Islet precursor cell (in vitro differentiated cells): ENCODE results near the gene ERCC5.

Experiments
- DNase-seq: peaks from one replicate; pipeline ENCODE4 v3.0.0-alpha.2; 2018

Gene ERCC5

GRCh38 chr13:102845630-102846260 lies at the start of gene ERCC5:
ERCC5 (plus strand) TSS chr13:102846032; CDS start chr13:102846267, 235 bp downstream.
- peak; percentile 95 for DNase-seq

- DNase-seq = peak; percentile 98
Observed at GRCh38 chr13:102798581-102799425, 47.0 kb upstream of the ERCC5 start, which contains the start of the genes BIVM and POGLUT2. BIVM (plus strand) TSS chr13:102799119; CDS start chr13:102807268, 8,149 bp downstream. POGLUT2 (minus strand) TSS chr13:102798976; CDS start chr13:102798670, 306 bp downstream.

- DNase-seq = peak; percentile 64
Observed at GRCh38 chr13:102799426-102800144, 46.2 kb upstream of the ERCC5 start.

- DNase-seq = peak; percentile 89
Observed at GRCh38 chr13:102800145-102801041, 45.4 kb upstream of the ERCC5 start.

- DNase-seq = no peak
Observed at GRCh38 chr13:102805680-102806079, 40.2 kb upstream of the ERCC5 start.

GRCh38 chr13:102807699-102808098 lies 38.1 kb upstream of the ERCC5 start:
- DNase-seq = no peak

- DNase-seq = no peak
Observed at GRCh38 chr13:102812611-102813287, 33.1 kb upstream of the ERCC5 start.

- no peak for DNase-seq
Observed at GRCh38 chr13:102814025-102814607, 31.7 kb upstream of the ERCC5 start.

- DNase-seq = no peak
Observed at GRCh38 chr13:102814793-102815192, 31.0 kb upstream of the ERCC5 start.

- DNase-seq = no peak
Observed at GRCh38 chr13:102815788-102816187, 30.0 kb upstream of the ERCC5 start.

GRCh38 chr13:102816708-102817107 lies 29.1 kb upstream of the ERCC5 start:
- DNase-seq = no peak

- DNase-seq = no peak
Observed at GRCh38 chr13:102817241-102817640, 28.6 kb upstream of the ERCC5 start.

GRCh38 chr13:102817907-102818306 lies 27.9 kb upstream of the ERCC5 start:
- peak; percentile 63 for DNase-seq

- no peak for DNase-seq
Observed at GRCh38 chr13:102825400-102825799, 20.4 kb upstream of the ERCC5 start.

- no peak for DNase-seq
Observed at GRCh38 chr13:102825921-102826706, 19.7 kb upstream of the ERCC5 start.

- DNase-seq = no peak
Observed at GRCh38 chr13:102830646-102831045, 15.2 kb upstream of the ERCC5 start.

- DNase-seq = no peak
Observed at GRCh38 chr13:102836471-102836870, 9.4 kb upstream of the ERCC5 start.

GRCh38 chr13:102838273-102838672 lies 7.6 kb upstream of the ERCC5 start:
- no peak for DNase-seq

- DNase-seq = no peak
Observed at GRCh38 chr13:102838982-102839381, 6.8 kb upstream of the ERCC5 start.

- no peak for DNase-seq
Observed at GRCh38 chr13:102839462-102839861, 6.4 kb upstream of the ERCC5 start.

- DNase-seq = no peak
Observed at GRCh38 chr13:102845289-102845629, 573 bp upstream of the ERCC5 start.
